GM20000 (cell line): ENCODE data around the gene MYB.
"Not testable (repeated sequence)": the region's sequence is repeated elsewhere in the genome, so short reads cannot be mapped to it uniquely, and the experiment has no call there.

Experiments
- DNase-seq: peaks from one replicate; pipeline ENCODE4 v3.0.0; 2012; ENCODE audit warnings: low spot score
- CTCF ChIP-seq: IDR thresholded peaks from 2 replicates; pipeline ENCODE4 v1.5.1; 2012; ENCODE audit warnings: mild to moderate bottlenecking, control low read depth; ENCODE audit errors: extremely low read depth, missing control alignments

MYB gene

DNA sequence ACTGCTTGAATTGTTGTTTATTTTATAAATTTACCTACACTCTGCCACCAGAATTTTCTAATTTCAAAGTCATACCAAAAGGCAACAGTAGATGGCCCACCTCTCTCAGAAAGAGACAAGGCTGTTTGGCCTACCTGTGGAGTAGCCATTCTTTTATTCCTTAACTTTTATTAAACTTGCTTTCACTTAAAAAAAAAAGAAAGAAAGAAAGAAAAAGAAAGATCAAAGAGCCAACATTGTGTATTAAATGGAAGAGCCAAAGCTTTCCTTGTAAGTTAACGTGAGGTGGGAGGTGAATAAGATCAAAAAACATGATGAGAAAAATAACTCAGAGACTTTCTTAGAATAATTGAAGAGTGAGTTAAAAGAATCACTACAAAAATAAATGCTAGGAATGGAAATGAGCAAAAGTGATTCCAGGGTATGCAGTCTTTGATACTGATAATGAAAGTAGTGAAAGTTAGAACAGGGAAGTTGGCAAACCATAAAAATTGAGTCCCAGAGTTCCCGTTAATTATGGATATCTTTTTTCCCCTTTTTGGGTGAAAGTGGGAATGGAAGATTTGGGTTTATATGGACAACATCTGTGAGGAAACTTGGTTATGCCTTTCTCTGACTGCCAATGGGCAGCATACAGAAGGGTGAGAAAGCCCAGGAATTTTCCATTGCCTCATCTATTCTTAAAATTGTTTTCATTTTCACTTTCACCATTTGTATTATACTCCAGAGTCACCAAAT lies 35.9 kb upstream of the MYB start:
- no peak for DNase-seq
- peak; percentile 39 for TF ChIP-seq CTCF

DNA sequence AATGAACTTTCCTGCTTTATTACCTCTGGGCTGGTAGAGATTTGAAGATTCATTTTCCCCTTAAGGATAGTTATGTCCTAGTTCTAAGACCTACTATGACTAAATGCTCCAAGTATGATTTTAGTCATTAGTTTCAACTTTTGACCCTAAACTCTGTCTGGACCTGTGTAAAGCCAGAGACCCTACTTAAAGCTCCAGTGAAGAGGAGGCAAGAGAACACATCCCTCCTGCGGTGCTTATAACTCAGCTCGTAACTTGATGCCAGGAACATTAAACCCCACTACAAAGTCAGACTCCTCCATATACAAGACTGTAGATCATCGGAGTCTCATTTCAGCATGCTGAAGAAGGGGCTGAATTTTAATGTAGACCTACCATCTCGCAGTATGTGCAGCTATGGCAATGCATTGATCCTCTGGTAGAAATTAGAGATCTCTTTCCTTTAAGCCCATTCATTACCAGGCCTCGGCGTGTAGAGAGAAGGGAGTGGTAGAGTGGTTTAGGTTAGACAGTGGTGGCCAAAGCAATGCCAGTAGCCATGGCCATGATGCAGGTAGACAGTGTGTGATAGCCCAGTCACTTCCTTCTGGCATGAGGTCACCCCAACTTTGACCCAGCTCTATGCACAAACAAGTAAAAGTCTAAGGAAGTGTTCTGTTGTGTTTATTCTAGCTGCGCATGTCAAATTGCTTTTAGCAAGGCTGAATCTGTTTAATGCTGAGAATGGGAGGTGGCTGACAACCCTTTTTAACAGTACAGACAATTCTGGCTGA lies 34.8 kb upstream of the MYB start:
- no peak for DNase-seq
- no peak for TF ChIP-seq CTCF

DNA sequence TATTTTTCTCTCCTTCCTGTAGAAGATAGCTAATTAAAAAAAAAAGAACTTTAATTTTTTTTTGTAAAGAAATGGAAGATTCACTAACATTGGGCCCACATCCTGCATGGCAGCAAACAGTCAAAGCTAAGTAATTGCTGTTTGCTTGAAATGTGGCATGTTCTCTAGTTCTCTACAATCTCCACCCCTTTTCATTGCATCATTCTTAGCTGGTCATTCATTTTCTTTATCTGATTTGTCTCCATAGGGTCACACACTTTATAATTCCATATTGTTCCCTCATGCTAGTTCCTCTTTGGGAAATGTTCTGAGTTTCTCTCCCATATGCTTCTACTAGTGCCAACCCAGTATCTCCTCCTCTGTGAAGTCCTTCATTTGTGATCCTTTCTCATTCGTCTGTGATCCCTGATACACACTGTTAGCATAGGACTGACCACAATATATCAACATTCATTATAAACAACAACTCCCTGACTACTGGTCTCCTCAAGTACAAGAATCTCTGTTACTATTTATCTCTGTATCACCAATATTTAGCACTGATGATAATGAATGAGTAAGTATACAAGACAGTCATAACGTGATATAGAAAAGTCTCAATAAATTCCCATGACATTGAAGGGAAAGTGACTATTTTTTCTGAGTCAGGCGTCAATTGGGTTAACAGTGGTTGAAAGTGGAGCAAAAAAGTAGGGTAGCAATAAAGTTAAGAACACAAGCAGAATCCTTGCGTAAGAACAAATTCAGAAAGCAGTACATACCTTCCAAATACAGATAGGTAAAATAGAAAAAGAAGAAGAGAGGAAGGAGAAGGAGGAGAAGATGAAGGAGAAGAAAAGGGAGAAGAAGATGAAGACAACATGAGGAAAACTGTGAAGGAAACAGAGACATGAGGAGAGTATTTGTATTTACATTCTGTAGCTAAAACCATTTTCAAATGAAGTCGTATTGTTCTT lies 33.2 kb upstream of the MYB start:
- DNase-seq: no peak
- TF ChIP-seq CTCF: no peak

DNA sequence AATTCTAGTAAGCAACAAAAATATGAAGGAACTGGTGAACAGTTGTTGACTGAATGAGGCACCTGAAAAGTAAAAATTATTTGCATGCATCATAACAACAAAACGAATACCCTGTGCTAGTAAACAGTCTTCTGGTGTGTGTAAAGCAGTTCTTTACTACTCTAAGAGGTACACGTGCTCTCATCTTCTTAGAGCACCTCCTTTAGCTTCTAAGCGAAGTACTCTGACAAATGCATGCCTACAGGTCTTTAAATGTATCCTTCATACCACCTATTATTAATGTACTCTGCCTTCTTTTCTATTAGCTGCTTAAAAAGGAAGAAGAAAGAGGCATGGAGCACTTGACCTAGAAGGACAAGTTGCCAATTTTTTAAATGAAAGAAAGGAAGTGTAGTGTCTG lies 32.2 kb upstream of the MYB start:
- DNase-seq: no peak
- no peak for TF ChIP-seq CTCF

DNA sequence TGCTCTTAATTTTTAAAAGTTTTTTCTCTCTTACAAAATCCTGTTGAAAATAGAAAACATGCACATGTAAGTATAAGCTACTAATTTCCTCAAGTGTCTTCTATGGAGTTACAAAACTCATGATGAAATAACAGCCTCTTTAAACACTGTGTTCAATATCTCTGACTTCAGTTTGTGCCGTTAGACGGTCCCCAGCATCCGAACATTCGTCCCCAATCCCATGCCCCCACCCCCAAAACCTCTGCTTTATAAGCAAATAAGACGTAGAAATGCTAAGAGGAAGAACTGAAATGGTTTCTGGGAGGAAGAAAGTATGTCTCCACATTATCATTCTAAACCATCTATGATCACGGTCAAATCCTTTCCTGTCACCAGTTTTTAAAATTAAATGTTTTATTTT lies 31.7 kb upstream of the MYB start:
- TF ChIP-seq CTCF: no peak

GRCh38 chr6:135150481-135150880 lies 30.6 kb upstream of the MYB start:
- not testable (repeated sequence) for DNase-seq

More for the DNA sequence above, 31.7 kb upstream of the MYB start:
- DNase-seq: no peak

DNA sequence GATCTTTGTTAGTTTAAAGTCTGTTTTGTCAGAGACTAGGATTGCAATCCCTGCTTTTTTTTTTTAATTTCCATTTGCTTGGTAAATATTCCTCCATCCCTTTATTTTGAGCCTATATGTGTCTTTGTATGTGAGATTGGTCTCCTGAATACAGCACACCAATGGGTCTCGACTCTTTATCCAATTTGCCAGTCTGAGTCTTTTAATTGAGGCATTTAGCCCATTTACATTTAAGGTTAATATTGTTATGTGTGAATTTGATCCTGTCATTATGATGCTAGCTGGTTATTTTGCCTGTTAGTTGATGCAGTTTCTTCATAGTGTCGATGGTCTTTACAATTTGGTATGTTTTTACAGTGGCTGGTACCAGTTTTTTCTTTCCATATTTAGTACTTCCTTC lies 27.0 kb upstream of the MYB start:
- DNase-seq: not testable (repeated sequence)

DNA sequence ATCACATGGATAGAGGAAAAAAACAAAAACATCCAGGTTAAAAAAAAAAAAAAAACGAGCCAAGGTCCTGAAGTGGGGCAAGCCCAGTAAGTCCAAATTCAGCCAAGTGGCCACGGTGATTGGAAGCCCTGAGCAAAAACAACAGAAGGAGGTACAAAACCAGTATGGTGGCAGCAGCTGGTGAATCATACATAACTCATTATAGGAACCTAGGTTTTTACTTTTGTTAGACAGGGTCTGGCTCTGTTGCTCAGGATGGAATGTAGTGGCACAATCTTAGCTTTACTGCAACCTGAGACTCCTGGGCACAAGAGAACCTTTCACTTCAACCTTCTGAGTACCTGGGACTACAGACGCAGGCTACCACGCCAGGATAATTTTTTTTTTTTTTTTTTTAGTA lies 22.7 kb upstream of the MYB start:
- no peak for DNase-seq
- TF ChIP-seq CTCF: no peak
